ENCODE results near the gene PLD5.
"Not testable (repeated sequence)": the region's sequence is repeated elsewhere in the genome, so short reads cannot be mapped to it uniquely, and the experiment has no call there.

GRCh38 chr1:242327381-242327780, 197.1 kb downstream of the PLD5 start:
- TF ChIP-seq CTCF (CRISPR knock-in tag; IDR thresholded peaks at IDR 0.05); PHB2 (IDR thresholded peaks at IDR 0.05; ENCODE audit: partially characterized antibody); ZNF577 (CRISPR knock-in tag; IDR thresholded peaks at IDR 0.05; ENCODE audit: borderline replicate concordance, low read depth); POLR2AphosphoS5 (IDR thresholded peaks at IDR 0.05; ENCODE audit: low read depth, low read length): not testable (repeated sequence)
